Measurements from ENCODE around the gene ARHGEF12.

Gene ARHGEF12

DNA sequence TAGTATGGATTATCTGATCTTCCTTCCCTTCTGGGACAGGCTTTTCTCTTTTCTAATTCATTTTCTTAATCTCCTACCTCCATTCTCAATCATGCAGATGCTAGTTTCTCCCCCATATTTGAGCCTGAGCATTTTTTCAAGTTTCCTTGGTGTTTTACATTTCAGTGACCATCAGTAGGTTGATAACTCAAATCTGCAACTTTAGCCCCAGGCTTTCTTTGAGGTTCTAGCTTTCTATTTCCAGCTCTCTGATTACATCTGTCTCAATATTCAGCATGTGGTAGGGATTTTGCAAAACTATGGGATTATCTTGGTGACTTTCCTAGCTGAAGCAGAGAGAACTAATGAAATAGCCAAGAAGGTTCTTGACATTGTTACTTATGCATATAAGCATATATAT lies 67.8 kb downstream of the ARHGEF12 start:
- no peak for DNase-seq
- H3K36me3 ChIP-seq (ENCODE audit: control insufficient read depth, insufficient read depth, low read length) = no peaks in the 10 kb centered on the region
- no peaks in the 10 kb centered on the region for H3K27me3 ChIP-seq (replicated peaks; ENCODE audit: control insufficient read depth, insufficient read depth, low read length, poor library complexity, severe bottlenecking)

GRCh38 chr11:120404495-120404894 lies 68.3 kb downstream of the ARHGEF12 start:
- H3K4me3 ChIP-seq (ENCODE audit: insufficient read depth, low read depth, low read length, poor library complexity, severe bottlenecking) = no peak overlapping the region
- H3K36me3 ChIP-seq (ENCODE audit: control insufficient read depth, insufficient read depth, low read length) = no peaks in the 10 kb centered on the region
- H3K9me3 ChIP-seq (ENCODE audit: control insufficient read depth, low read length) = no peaks in the 10 kb centered on the region
- H3K4me1 ChIP-seq (ENCODE audit: control insufficient read depth, insufficient read depth, low read length, poor library complexity, severe bottlenecking) = no peaks in the 10 kb centered on the region
- DNase-seq = no peak
- H3K27ac ChIP-seq (ENCODE audit: insufficient read depth, low read length, poor library complexity, severe bottlenecking) = no peak overlapping the region
- no peaks in the 10 kb centered on the region for H3K27me3 ChIP-seq (replicated peaks; ENCODE audit: control insufficient read depth, insufficient read depth, low read length, poor library complexity, severe bottlenecking)

More for the DNA sequence above, 67.8 kb downstream of the ARHGEF12 start:
- Histone ChIP-seq H3K4me3 (ENCODE audit: insufficient read depth, low read depth, low read length, poor library complexity, severe bottlenecking) (no peak overlapping the region), H3K4me1 (ENCODE audit: control insufficient read depth, insufficient read depth, low read length, poor library complexity, severe bottlenecking) (no peaks in the 10 kb centered on the region), H3K9me3 (ENCODE audit: control insufficient read depth, low read length) (no peaks in the 10 kb centered on the region), H3K27ac (ENCODE audit: insufficient read depth, low read length, poor library complexity, severe bottlenecking) (no peak overlapping the region)

DNA sequence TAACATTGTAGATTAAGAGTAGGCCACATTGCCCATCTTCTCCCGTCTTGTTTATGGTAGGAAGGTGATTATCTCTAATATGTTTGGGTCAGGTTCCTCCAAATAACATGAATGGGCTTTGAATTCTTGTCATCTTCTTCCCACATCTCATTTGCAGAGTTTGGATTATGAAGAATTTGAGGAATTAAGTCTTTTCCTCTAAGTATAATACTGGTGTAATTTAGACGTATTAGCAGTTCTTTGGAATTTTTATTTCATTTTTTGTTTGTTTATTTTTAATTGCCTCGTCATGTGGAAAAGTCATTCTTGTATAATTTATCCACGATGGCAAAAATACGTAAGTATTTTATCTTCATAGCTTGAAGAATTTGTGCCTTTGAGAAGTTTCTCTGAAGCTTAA lies 73.4 kb downstream of the ARHGEF12 start:
- Histone ChIP-seq H3K9me3 (ENCODE audit: control insufficient read depth, low read length) (no peaks in the 10 kb centered on the region), H3K27me3 (replicated peaks; ENCODE audit: control insufficient read depth, insufficient read depth, low read length, poor library complexity, severe bottlenecking) (no peaks in the 10 kb centered on the region), H3K27ac (ENCODE audit: insufficient read depth, low read length, poor library complexity, severe bottlenecking) (no peak overlapping the region), H3K4me1 (ENCODE audit: control insufficient read depth, insufficient read depth, low read length, poor library complexity, severe bottlenecking) (no peaks in the 10 kb centered on the region), H3K36me3 (ENCODE audit: control insufficient read depth, insufficient read depth, low read length) (no peaks in the 10 kb centered on the region), H3K4me3 (ENCODE audit: insufficient read depth, low read depth, low read length, poor library complexity, severe bottlenecking) (no peak overlapping the region)
- no peak for DNase-seq

- H3K27ac ChIP-seq (ENCODE audit: insufficient read depth, low read length, poor library complexity, severe bottlenecking) = no peak overlapping the region
- no peaks in the 10 kb centered on the region for H3K9me3 ChIP-seq (ENCODE audit: control insufficient read depth, low read length)
Measured at GRCh38 chr11:120410622-120411380, 74.6 kb downstream of the ARHGEF12 start.

GRCh38 chr11:120413480-120413879 lies 77.3 kb downstream of the ARHGEF12 start:
- H3K4me3 ChIP-seq (ENCODE audit: insufficient read depth, low read depth, low read length, poor library complexity, severe bottlenecking) = no peak overlapping the region
- no peaks in the 10 kb centered on the region for H3K36me3 ChIP-seq (ENCODE audit: control insufficient read depth, insufficient read depth, low read length)
- H3K27me3 ChIP-seq (replicated peaks; ENCODE audit: control insufficient read depth, insufficient read depth, low read length, poor library complexity, severe bottlenecking) = no peaks in the 10 kb centered on the region
- H3K4me1 ChIP-seq (ENCODE audit: control insufficient read depth, insufficient read depth, low read length, poor library complexity, severe bottlenecking) = no peaks in the 10 kb centered on the region
- no peak for DNase-seq
- H3K27ac ChIP-seq (ENCODE audit: insufficient read depth, low read length, poor library complexity, severe bottlenecking) = no peak overlapping the region
- no peaks in the 10 kb centered on the region for H3K9me3 ChIP-seq (ENCODE audit: control insufficient read depth, low read length)

More at GRCh38 chr11:120410622-120411380, 74.6 kb downstream of the ARHGEF12 start:
- Histone ChIP-seq H3K27me3 (replicated peaks; ENCODE audit: control insufficient read depth, insufficient read depth, low read length, poor library complexity, severe bottlenecking) (no peaks in the 10 kb centered on the region), H3K4me1 (ENCODE audit: control insufficient read depth, insufficient read depth, low read length, poor library complexity, severe bottlenecking) (no peaks in the 10 kb centered on the region), H3K4me3 (ENCODE audit: insufficient read depth, low read depth, low read length, poor library complexity, severe bottlenecking) (no peak overlapping the region), H3K36me3 (ENCODE audit: control insufficient read depth, insufficient read depth, low read length) (no peaks in the 10 kb centered on the region)
- DNase-seq = no peak

GRCh38 chr11:120420572-120420971 lies 84.4 kb downstream of the ARHGEF12 start:
- Histone ChIP-seq H3K9me3 (ENCODE audit: control insufficient read depth, low read length) (no peaks in the 10 kb centered on the region), H3K27ac (ENCODE audit: insufficient read depth, low read length, poor library complexity, severe bottlenecking) (no peak overlapping the region), H3K4me1 (ENCODE audit: control insufficient read depth, insufficient read depth, low read length, poor library complexity, severe bottlenecking) (no peaks in the 10 kb centered on the region), H3K27me3 (replicated peaks; ENCODE audit: control insufficient read depth, insufficient read depth, low read length, poor library complexity, severe bottlenecking) (no peaks in the 10 kb centered on the region), H3K36me3 (ENCODE audit: control insufficient read depth, insufficient read depth, low read length) (no peaks in the 10 kb centered on the region), H3K4me3 (ENCODE audit: insufficient read depth, low read depth, low read length, poor library complexity, severe bottlenecking) (no peak overlapping the region)
- no peak for DNase-seq

GRCh38 chr11:120424185-120424969 lies 88.2 kb downstream of the ARHGEF12 start:
- Histone ChIP-seq H3K4me1 (ENCODE audit: control insufficient read depth, insufficient read depth, low read length, poor library complexity, severe bottlenecking) (no peaks in the 10 kb centered on the region), H3K27ac (ENCODE audit: insufficient read depth, low read length, poor library complexity, severe bottlenecking) (no peak overlapping the region), H3K4me3 (ENCODE audit: insufficient read depth, low read depth, low read length, poor library complexity, severe bottlenecking) (no peak overlapping the region), H3K36me3 (ENCODE audit: control insufficient read depth, insufficient read depth, low read length) (no peaks in the 10 kb centered on the region), H3K9me3 (ENCODE audit: control insufficient read depth, low read length) (no peaks in the 10 kb centered on the region), H3K27me3 (replicated peaks; ENCODE audit: control insufficient read depth, insufficient read depth, low read length, poor library complexity, severe bottlenecking) (no peaks in the 10 kb centered on the region)
- no peak for DNase-seq

- Histone ChIP-seq H3K27ac (ENCODE audit: insufficient read depth, low read length, poor library complexity, severe bottlenecking) (no peak overlapping the region), H3K9me3 (ENCODE audit: control insufficient read depth, low read length) (no peaks in the 10 kb centered on the region), H3K4me1 (ENCODE audit: control insufficient read depth, insufficient read depth, low read length, poor library complexity, severe bottlenecking) (no peaks in the 10 kb centered on the region), H3K36me3 (ENCODE audit: control insufficient read depth, insufficient read depth, low read length) (no peaks in the 10 kb centered on the region), H3K27me3 (replicated peaks; ENCODE audit: control insufficient read depth, insufficient read depth, low read length, poor library complexity, severe bottlenecking) (no peaks in the 10 kb centered on the region), H3K4me3 (ENCODE audit: insufficient read depth, low read depth, low read length, poor library complexity, severe bottlenecking) (no peak overlapping the region)
- DNase-seq = no peak
Measured at GRCh38 chr11:120424970-120425332, 88.7 kb downstream of the ARHGEF12 start.

DNA sequence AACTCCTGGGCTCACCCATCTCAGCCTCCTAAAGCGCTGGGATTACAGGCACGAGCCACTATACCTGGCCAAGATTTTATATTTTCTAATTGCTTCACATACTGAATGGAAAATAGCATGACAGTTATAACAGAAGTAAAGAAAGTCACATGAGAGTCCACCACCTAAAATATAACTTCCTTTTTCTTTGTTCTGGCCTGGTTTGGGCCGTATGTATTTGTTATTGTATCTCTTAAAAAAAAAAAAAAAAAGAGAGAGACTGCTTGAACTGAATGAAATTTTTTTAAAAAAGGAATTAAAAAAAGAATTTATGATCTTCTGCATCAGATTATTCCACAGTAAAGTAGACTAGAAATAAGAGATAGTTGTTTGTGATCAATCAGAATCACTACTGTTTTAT lies 89.3 kb downstream of the ARHGEF12 start:
- Histone ChIP-seq H3K9me3 (ENCODE audit: control insufficient read depth, low read length) (no peaks in the 10 kb centered on the region), H3K36me3 (ENCODE audit: control insufficient read depth, insufficient read depth, low read length) (no peaks in the 10 kb centered on the region), H3K27me3 (replicated peaks; ENCODE audit: control insufficient read depth, insufficient read depth, low read length, poor library complexity, severe bottlenecking) (no peaks in the 10 kb centered on the region), H3K27ac (ENCODE audit: insufficient read depth, low read length, poor library complexity, severe bottlenecking) (no peak overlapping the region), H3K4me3 (ENCODE audit: insufficient read depth, low read depth, low read length, poor library complexity, severe bottlenecking) (no peak overlapping the region), H3K4me1 (ENCODE audit: control insufficient read depth, insufficient read depth, low read length, poor library complexity, severe bottlenecking) (no peaks in the 10 kb centered on the region)
- no peak for DNase-seq

GRCh38 chr11:120430146-120430545 lies 93.9 kb downstream of the ARHGEF12 start:
- Histone ChIP-seq H3K4me3 (ENCODE audit: insufficient read depth, low read depth, low read length, poor library complexity, severe bottlenecking) (no peak overlapping the region), H3K36me3 (ENCODE audit: control insufficient read depth, insufficient read depth, low read length) (no peaks in the 10 kb centered on the region), H3K27ac (ENCODE audit: insufficient read depth, low read length, poor library complexity, severe bottlenecking) (no peak overlapping the region), H3K27me3 (replicated peaks; ENCODE audit: control insufficient read depth, insufficient read depth, low read length, poor library complexity, severe bottlenecking) (no peaks in the 10 kb centered on the region), H3K9me3 (ENCODE audit: control insufficient read depth, low read length) (no peaks in the 10 kb centered on the region), H3K4me1 (ENCODE audit: control insufficient read depth, insufficient read depth, low read length, poor library complexity, severe bottlenecking) (no peaks in the 10 kb centered on the region)
- DNase-seq = no peak
